ENCODE data around the gene FNDC3A.
"Not testable (repeated sequence)": the region's sequence is repeated elsewhere in the genome, so short reads cannot be mapped to it uniquely, and the experiment has no call there.

The FNDC3A gene

GRCh38 chr13:49148405-49148804 is 172.7 kb downstream of the FNDC3A start:
- no peaks in the 10 kb centered on the region for H3F3A ChIP-seq (ENCODE audit: insufficient read depth)
- H2AFZ ChIP-seq (ENCODE audit: low read depth, low read length, severe bottlenecking), result no peak overlapping the region
- H4K20me1 ChIP-seq (ENCODE audit: low read depth, low read length), result no peaks in the 10 kb centered on the region
- H3K9me3 ChIP-seq (ENCODE audit: insufficient read depth, low read length), result peaks cover 5% of the 10 kb centered on the region; the same call in 1 of the 2 replicates
- TF ChIP-seq EZH2phosphoT487 (conservative IDR thresholded peaks at IDR 0.05; ENCODE audit: low read length), result no peak
- TF ChIP-seq, protein P1, sequence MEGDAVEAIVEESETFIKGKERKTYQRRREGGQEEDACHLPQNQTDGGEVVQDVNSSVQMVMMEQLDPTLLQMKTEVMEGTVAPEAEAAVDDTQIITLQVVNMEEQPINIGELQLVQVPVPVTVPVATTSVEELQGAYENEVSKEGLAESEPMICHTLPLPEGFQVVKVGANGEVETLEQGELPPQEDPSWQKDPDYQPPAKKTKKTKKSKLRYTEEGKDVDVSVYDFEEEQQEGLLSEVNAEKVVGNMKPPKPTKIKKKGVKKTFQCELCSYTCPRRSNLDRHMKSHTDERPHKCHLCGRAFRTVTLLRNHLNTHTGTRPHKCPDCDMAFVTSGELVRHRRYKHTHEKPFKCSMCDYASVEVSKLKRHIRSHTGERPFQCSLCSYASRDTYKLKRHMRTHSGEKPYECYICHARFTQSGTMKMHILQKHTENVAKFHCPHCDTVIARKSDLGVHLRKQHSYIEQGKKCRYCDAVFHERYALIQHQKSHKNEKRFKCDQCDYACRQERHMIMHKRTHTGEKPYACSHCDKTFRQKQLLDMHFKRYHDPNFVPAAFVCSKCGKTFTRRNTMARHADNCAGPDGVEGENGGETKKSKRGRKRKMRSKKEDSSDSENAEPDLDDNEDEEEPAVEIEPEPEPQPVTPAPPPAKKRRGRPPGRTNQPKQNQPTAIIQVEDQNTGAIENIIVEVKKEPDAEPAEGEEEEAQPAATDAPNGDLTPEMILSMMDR (IDR thresholded peaks at IDR 0.05; ENCODE audit: insufficient read depth, low read length, poor library complexity, severe bottlenecking), result no peak
- H3K27me3 ChIP-seq (ENCODE audit: low read length), result no peaks in the 10 kb centered on the region
- no peak overlapping the region for H3K27ac ChIP-seq (ENCODE audit: low read depth, low read length)
- H3K4me2 ChIP-seq (ENCODE audit: low read depth, low read length, poor library complexity, severe bottlenecking), result no peak overlapping the region
- H3K9ac ChIP-seq (ENCODE audit: low read length), result no peak overlapping the region
- H3K36me3 ChIP-seq (ENCODE audit: low read length), result peaks cover 38% of the 10 kb centered on the region
- no peaks in the 10 kb centered on the region for H3K9me2 ChIP-seq (replicated peaks; ENCODE audit: insufficient read depth, low read length)
- no peaks in the 10 kb centered on the region for H3K79me2 ChIP-seq (ENCODE audit: insufficient read depth, low read length)
- H3K4me3 ChIP-seq (ENCODE audit: insufficient read depth, low read length, poor library complexity, severe bottlenecking), result no peak overlapping the region

DNA sequence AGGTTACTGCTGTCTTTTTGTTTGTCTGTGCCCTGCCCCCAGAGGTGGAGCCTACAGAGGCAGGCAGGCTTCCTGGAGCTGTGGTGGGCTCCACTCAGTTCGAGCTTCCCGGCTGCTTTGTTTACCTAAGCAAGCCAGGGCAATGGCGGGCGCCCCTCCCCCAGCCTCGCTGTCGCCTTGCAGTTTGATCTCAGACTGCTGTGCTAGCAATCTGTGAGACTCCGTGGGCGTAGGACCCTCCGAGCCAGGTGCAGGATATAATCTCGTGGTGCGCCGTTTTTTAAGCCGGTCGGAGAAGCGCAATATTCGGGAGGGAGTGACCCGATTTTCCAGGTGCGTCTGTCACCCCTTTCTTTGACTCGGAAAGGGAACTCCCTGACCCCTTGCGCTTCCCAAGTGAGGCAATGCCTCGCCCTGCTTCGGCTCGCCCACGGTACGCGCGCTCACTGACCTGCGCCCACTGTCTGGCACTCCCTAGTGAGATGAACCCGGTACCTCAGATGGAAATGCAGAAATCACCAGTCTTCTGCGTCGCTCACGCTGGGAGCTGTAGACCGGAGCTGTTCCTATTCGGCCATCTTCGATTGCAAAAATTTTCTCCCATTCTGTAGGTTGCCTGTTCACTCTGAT is 182.4 kb downstream of the FNDC3A start:
- H3K27me3 ChIP-seq (ENCODE audit: low read length); H3F3A ChIP-seq (ENCODE audit: insufficient read depth); H3K4me2 ChIP-seq (ENCODE audit: low read depth, low read length, poor library complexity, severe bottlenecking); H3K9me3 ChIP-seq (ENCODE audit: insufficient read depth, low read length); H2AFZ ChIP-seq (ENCODE audit: low read depth, low read length, severe bottlenecking); H4K20me1 ChIP-seq (ENCODE audit: low read depth, low read length); H3K27ac ChIP-seq (ENCODE audit: low read depth, low read length); H3K4me3 ChIP-seq (ENCODE audit: insufficient read depth, low read length, poor library complexity, severe bottlenecking); H3K36me3 ChIP-seq (ENCODE audit: low read length); H3K79me2 ChIP-seq (ENCODE audit: insufficient read depth, low read length); H3K9ac ChIP-seq (ENCODE audit: low read length); H3K9me2 ChIP-seq (replicated peaks; ENCODE audit: insufficient read depth, low read length): not testable (repeated sequence)

DNA sequence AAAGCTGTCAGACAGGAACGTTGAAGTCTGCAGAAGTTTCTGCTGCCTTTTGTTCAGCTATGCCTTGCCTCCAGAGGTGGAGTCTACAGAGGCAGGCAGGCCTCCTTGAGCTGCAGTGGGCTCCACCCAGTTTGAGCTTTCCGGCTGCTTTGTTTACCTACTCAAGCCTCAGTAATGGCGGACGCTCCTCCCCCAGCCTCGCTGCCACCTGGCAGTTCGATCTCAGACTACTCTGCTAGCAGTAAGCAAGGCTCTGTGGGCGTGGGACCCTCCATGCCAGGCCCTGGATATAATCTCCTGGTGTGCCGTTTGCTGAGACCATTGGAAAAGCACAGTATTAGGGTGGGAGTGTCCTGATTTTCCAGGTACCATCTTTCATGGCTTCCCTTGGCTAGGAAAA is 187.4 kb downstream of the FNDC3A start:
- H3K9ac ChIP-seq (ENCODE audit: low read length); H2AFZ ChIP-seq (ENCODE audit: low read depth, low read length, severe bottlenecking); H3K4me3 ChIP-seq (ENCODE audit: insufficient read depth, low read length, poor library complexity, severe bottlenecking); H3K9me2 ChIP-seq (replicated peaks; ENCODE audit: insufficient read depth, low read length); H3K79me2 ChIP-seq (ENCODE audit: insufficient read depth, low read length); H3K27me3 ChIP-seq (ENCODE audit: low read length); H4K20me1 ChIP-seq (ENCODE audit: low read depth, low read length); H3K4me2 ChIP-seq (ENCODE audit: low read depth, low read length, poor library complexity, severe bottlenecking); H3K9me3 ChIP-seq (ENCODE audit: insufficient read depth, low read length); H3K36me3 ChIP-seq (ENCODE audit: low read length); H3F3A ChIP-seq (ENCODE audit: insufficient read depth); H3K27ac ChIP-seq (ENCODE audit: low read depth, low read length): not testable (repeated sequence)

DNA sequence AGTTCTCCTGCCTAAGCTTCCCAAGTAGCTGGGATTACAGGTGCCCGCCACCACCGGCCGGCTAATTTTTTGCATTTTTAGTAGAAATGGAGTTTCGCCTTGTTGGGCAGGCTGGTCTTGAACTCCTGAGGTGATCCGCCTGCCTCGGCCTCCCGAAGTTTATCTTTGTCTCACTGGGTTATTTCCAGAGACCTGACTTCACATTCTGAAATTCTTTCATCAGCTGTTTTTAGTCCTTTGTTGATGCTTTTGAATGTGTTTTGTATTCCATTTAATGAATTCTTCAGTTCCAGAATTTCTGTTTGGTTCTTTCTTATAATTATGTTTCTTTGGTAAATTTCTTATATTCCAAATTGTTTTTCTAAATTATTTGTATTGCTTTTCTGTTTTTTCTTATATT is 189.0 kb downstream of the FNDC3A start:
- H3K27ac ChIP-seq (ENCODE audit: low read depth, low read length), result no peak overlapping the region
- H3K4me3 ChIP-seq (ENCODE audit: insufficient read depth, low read length, poor library complexity, severe bottlenecking), result no peak overlapping the region
- H3K4me2 ChIP-seq (ENCODE audit: low read depth, low read length, poor library complexity, severe bottlenecking), result no peak overlapping the region
- peaks cover 18% of the 10 kb centered on the region; the same call in 1 of the 2 replicates for H3K36me3 ChIP-seq (ENCODE audit: low read length)
- H3K79me2 ChIP-seq (ENCODE audit: insufficient read depth, low read length), result no peaks in the 10 kb centered on the region
- no peak overlapping the region for H2AFZ ChIP-seq (ENCODE audit: low read depth, low read length, severe bottlenecking)
- no peak overlapping the region for H3K9ac ChIP-seq (ENCODE audit: low read length)
- H4K20me1 ChIP-seq (ENCODE audit: low read depth, low read length), result no peaks in the 10 kb centered on the region
- peaks cover 9% of the 10 kb centered on the region; the same call in 1 of the 2 replicates for H3K9me3 ChIP-seq (ENCODE audit: insufficient read depth, low read length)
- 0 out of 2 replicates have a peak, but pooled peaks cover 2% of the 10 kb centered on the region for H3F3A ChIP-seq (ENCODE audit: insufficient read depth)
- H3K9me2 ChIP-seq (replicated peaks; ENCODE audit: insufficient read depth, low read length), result no peaks in the 10 kb centered on the region
- no peaks in the 10 kb centered on the region for H3K27me3 ChIP-seq (ENCODE audit: low read length)
- TF ChIP-seq, protein P1 (IDR thresholded peaks at IDR 0.05; ENCODE audit: insufficient read depth, low read length, poor library complexity, severe bottlenecking), result no peak
- no peak for TF ChIP-seq EZH2phosphoT487 (conservative IDR thresholded peaks at IDR 0.05; ENCODE audit: low read length)
